GM12878 (cell line): ENCODE data around the gene UTP25. TPM values are rescaled to one million over a fixed set of nuclear protein-coding genes. Genes with fewer than 3 reads are reported as not detected.

Experiments
- ATAC-seq: fragments of 200-7000 bp; cut with Tn5 transposase; 3 replicates; pipeline ENCODE4 v1.9.1; 2020; ENCODE audit warnings: mild to moderate bottlenecking, moderate library complexity
- BruUV-seq: library from RNA; stranded (reverse); fragments of 400-500 nt; replicated peaks from 2 replicates; lab custom pipeline; 2021; lab: Mats Ljungman, UMichigan
- CTCF ChIA-PET: fragments of 300-600 bp; sonication (Branson Sonifier 250); formaldehyde crosslinking; extraction: SDS; loops from one replicate; lab custom pipeline; 2021; ENCODE audit warnings: inconsistent platforms; lab: Yijun Ruan, JAX
- POLR2A ChIA-PET: fragments of 350-600 bp; formaldehyde crosslinking; extraction: SDS; loops from one replicate; lab custom pipeline; 2021; ENCODE audit warnings: inconsistent platforms; lab: Charles Lee
- RAD21 ChIA-PET: fragments of 300-600 bp; sonication (Branson Sonifier 250); formaldehyde crosslinking; loops from one replicate; lab custom pipeline; 2023; ENCODE audit warnings: antibody characterized with exemption; ENCODE audit not compliant: unreplicated experiment; lab: Charles Lee
- SMC1A ChIA-PET: fragments of 300-600 bp; sonication (Branson Sonifier 250); formaldehyde crosslinking; loops from one replicate; lab custom pipeline; 2023; ENCODE audit not compliant: unreplicated experiment, uncharacterized antibody; lab: Charles Lee
- DNase-seq: peaks from one replicate; pipeline ENCODE4 v3.0.0-alpha.2; 2011; ENCODE audit warnings: low read depth, low spot score
- FAIRE-seq: peaks from 3 replicates; lab custom pipeline; 2011; peaks lifted over from hg19 to GRCh38; lab: Jason Lieb, UNC
- H2AFZ ChIP-seq: 2 replicates; pipeline ENCODE4 v1.6.0; 2011; ENCODE audit warnings: low read depth, low read length, control low read depth; ENCODE audit not compliant: control insufficient read depth
- H3K27ac ChIP-seq: 2 replicates; pipeline ENCODE4 v1.5.1; 2011; ENCODE audit warnings: control low read depth; ENCODE audit not compliant: control insufficient read depth, insufficient read depth
- H3K27me3 ChIP-seq, 2 experiments: replicated peaks in 1 of 2; 2 replicates each; pipeline versions ENCODE4 v1.6.0 to v1.6.1; 2011; ENCODE audit warnings: low read length in 1 of 2; ENCODE audit not compliant: control insufficient read depth in 2 of 2, insufficient read depth in 2 of 2
- H3K36me3 ChIP-seq, 2 experiments: 2 replicates each; pipeline ENCODE4 v1.5.1; 2011; ENCODE audit warnings: low read length in 1 of 2; ENCODE audit not compliant: control insufficient read depth in 2 of 2, insufficient read depth in 2 of 2
- H3K4me1 ChIP-seq: 2 replicates; pipeline ENCODE4 v1.6.1; 2011; ENCODE audit warnings: mild to moderate bottlenecking, low read length, moderate library complexity, mixed read lengths; ENCODE audit not compliant: control insufficient read depth, insufficient read depth
- H3K4me2 ChIP-seq: 2 replicates; pipeline ENCODE4 v1.6.0; 2011; ENCODE audit warnings: control low read depth; ENCODE audit not compliant: control insufficient read depth, insufficient read depth
- H3K4me3 ChIP-seq: fragments of 200-600 bp; sonication (generic); 2 replicates; pipeline ENCODE4 v1.5.1; 2016
- H3K79me2 ChIP-seq: 2 replicates; pipeline ENCODE4 v1.6.0; 2011; ENCODE audit warnings: low read length; ENCODE audit not compliant: control insufficient read depth, insufficient read depth
- H3K9ac ChIP-seq: 2 replicates; pipeline ENCODE4 v1.8.0; 2011; ENCODE audit warnings: low read length, control low read depth, mixed read lengths; ENCODE audit not compliant: control insufficient read depth, insufficient read depth
- H3K9me3 ChIP-seq: replicated peaks from 3 replicates; pipeline ENCODE4 v1.5.1; 2011; ENCODE audit warnings: mild to moderate bottlenecking, low read length; ENCODE audit not compliant: control insufficient read depth, insufficient read depth
- H4K20me1 ChIP-seq: 2 replicates; pipeline ENCODE4 v1.6.0; 2011; ENCODE audit not compliant: control insufficient read depth, insufficient read depth
- BCL11A ChIP-seq: IDR thresholded peaks from 2 replicates; pipeline ENCODE4 v1.6.1; 2011; ENCODE audit warnings: low read depth, low read length
- CBFB ChIP-seq: IDR thresholded peaks from 2 replicates; pipeline ENCODE4 v1.6.1; 2016; ENCODE audit warnings: antibody characterized with exemption, low read depth
- EP300 ChIP-seq, 2 experiments: fragments of 150-350 bp in 1 of 2; IDR thresholded peaks; 2 replicates each; pipeline ENCODE4 v1.6.1; 2011 to 2012; ENCODE audit warnings: low read depth in 2 of 2, low read length in 2 of 2, borderline replicate concordance in 1 of 2, improper control_type of control experiment in 1 of 2, inconsistent platforms in 1 of 2; ENCODE audit not compliant: control insufficient read depth in 1 of 2
- IKZF1 ChIP-seq: fragments of 450-650 bp; conservative IDR thresholded peaks from 2 replicates; pipeline ENCODE4 v1.6.1; 2017; ENCODE audit warnings: antibody characterized with exemption, mild to moderate bottlenecking
- POLR2AphosphoS5 ChIP-seq: IDR thresholded peaks from 2 replicates; pipeline ENCODE4 v1.6.1; 2011; ENCODE audit warnings: mild to moderate bottlenecking, low read length, inconsistent platforms
- RAD51 ChIP-seq: fragments of 450-650 bp; IDR thresholded peaks from 2 replicates; pipeline ENCODE4 v1.6.1; 2016; ENCODE audit warnings: moderate library complexity, mild to moderate bottlenecking, inconsistent platforms
- RB1 ChIP-seq: fragments of 450-650 bp; formaldehyde crosslinking; IDR thresholded peaks from 2 replicates; pipeline ENCODE4 v1.6.1; 2017; ENCODE audit warnings: mild to moderate bottlenecking, borderline replicate concordance
- ZBTB33 ChIP-seq: fragments of 450-650 bp; IDR thresholded peaks from 2 replicates; pipeline ENCODE4 v1.6.1; 2017; ENCODE audit warnings: mild to moderate bottlenecking
- WGBS: methylation state at CpG from one replicate; pipeline ENCODE4 v1.1.6; 2016; ENCODE audit warnings: low lambda C conversion rate; ENCODE audit not compliant: insufficient replicate concordance, insufficient coverage; ENCODE audit errors: missing lambda C conversion rate; 5-methylcytosine and 5-hydroxymethylcytosine counted together
- in situ Hi-C: fragments of 300-500 bp; cut with MboI; formaldehyde crosslinking; loops from 9 replicates; pipeline ENCODE4 v1.14.3; 2018; ENCODE audit warnings: mixed read lengths
- intact Hi-C: fragments of 100-400 bp; cut with micrococcal nuclease; formaldehyde crosslinking; loops from one replicate; pipeline ENCODE4 v1.14.2; 2022; ENCODE audit not compliant: unreplicated experiment
- polyA plus RNA-seq, 11 experiments: library from polyadenylated mRNA; depleted of rRNA in 4 of 11; unstranded in 6 of 11; stranded (reverse) in 5 of 11; fragments of >200 nt; fragmentation: Nextera tagmentation in 4 of 11; fragmentation: Illumina TruSeq in 1 of 11; extraction: Ambion mirVana in 4 of 11; extraction: Trizol in 1 of 11; gene quantifications; 1 replicate in 1 of 11; 2 replicates in 10 of 11; pipeline versions ENCODE4 v1.2.1 to v1.2.3, GENCODE V29; 2011 to 2016; ENCODE audit warnings: inconsistent platforms in 2 of 11, missing spikeins in 2 of 11, low read depth in 1 of 11
- total RNA-seq, 4 experiments: library from RNA; depleted of rRNA in 3 of 4; stranded (reverse); fragments of >200 nt in 3 of 4; fragmentation: Illumina TruSeq in 1 of 4; extraction: Trizol in 1 of 4; gene quantifications; 2 replicates each; pipeline versions ENCODE4 v1.2.1 to v1.2.3, GENCODE V29; 2013 to 2021

The UTP25 gene
- total and polyA plus RNA-seq, 10 of the 15 experiments (the other 5 are each of a cell fraction or from before 2014, with no cell fraction given): 3.0 to 13.3 (median 8.5) TPM

- no peaks in the 10 kb centered on the region for H3K4me1 ChIP-seq
- WGBS: 94% methylated on average over 5 of the region's 5 CpGs
- no peaks in the 10 kb centered on the region for H3K79me2 ChIP-seq
- H3K9ac ChIP-seq: no peak overlapping the region
- SMC1A ChIA-PET: interaction anchor here (1.4 kb wide), 1 partner anchor 9 kb away, joined by 8 read pairs; no protein-coding TSS in a partner anchor
- intact Hi-C loops: no loop called here
- no peak overlapping the region for H3K4me3 ChIP-seq
- no peak for FAIRE-seq
- ATAC-seq: no peak
- BruUV-seq: no TSS peak
- no peaks in the 10 kb centered on the region for H3K27me3 ChIP-seq
- H3K9me3 ChIP-seq: no peaks in the 10 kb centered on the region
- no peak for DNase-seq
- H3K27ac ChIP-seq: no peak overlapping the region
- RAD21 ChIA-PET: no interaction called here
- POLR2A ChIA-PET: interaction anchor here (0.8 kb wide), 1 partner anchor 10 kb away, joined by 3 read pairs; no protein-coding TSS in a partner anchor
- in situ Hi-C loops: no loop called here
- CTCF ChIA-PET: interaction anchor here (1.0 to 3.8 kb wide), 2 partner anchors 17 to 20 kb away, joined by 3 to 20 read pairs; no protein-coding TSS in a partner anchor
- H3K4me2 ChIP-seq: no peak overlapping the region
- H2AFZ ChIP-seq: no peak overlapping the region
- no peak for TF ChIP-seq IKZF1
- no peak for TF ChIP-seq RAD51
- TF ChIP-seq CBFB: no peak
- TF ChIP-seq POLR2AphosphoS5: no peak
- TF ChIP-seq EP300 (IDR thresholded peaks at IDR 0.05; ENCODE audit: borderline replicate concordance in 1 of 2, control insufficient read depth in 1 of 2, low read depth in 2 of 2, low read length in 2 of 2): no peak
- TF ChIP-seq BCL11A: no peak
- no peak for TF ChIP-seq RB1
- TF ChIP-seq ZBTB33: no peak
- peaks cover 24 to 51% of the 10 kb centered on the region in 2 experiments for H3K36me3 ChIP-seq
- H4K20me1 ChIP-seq: no peaks in the 10 kb centered on the region
Observed at GRCh38 chr1:209839875-209840546, 12.2 kb downstream of the UTP25 start.
